ENCODE results near the gene DNAJA4.

DNAJA4 gene

DNA sequence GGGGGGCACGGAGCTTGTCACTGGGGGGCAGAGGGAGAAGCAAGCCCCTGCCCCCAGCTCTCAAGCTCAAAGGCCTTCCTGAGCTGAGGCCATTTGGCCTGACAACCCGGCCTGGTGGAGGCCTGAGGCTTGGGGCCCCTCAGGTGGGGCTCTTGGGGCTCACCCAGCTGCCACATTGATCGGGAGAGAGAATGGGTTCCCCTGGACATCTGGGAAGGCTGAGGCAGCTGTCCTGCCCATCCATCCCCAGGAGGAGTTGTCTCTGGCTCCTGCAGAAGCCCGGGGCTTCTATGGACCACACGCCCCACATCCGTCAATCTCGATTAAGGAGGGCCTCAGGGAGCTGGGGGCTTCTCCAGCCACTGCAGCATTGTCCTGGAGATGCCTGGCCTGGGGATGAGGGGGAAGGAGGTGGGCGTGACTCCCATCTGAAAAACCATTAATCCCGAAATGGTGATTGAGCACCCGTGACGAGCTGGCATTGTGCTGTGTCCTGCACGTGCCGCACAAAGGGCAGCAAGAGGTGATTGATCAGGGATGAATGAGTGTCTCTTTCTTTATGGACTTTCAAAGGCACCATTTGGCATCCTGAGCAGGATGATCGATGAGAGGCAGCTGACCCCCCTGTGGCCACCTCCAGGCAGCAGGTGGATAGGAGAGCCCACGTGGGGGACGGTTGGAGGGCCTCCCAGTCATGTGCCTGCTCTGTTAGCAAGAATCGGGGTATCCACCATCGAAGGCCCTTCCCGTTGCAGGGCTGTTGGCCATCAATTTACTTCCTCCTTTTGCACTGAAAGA is 58.6 kb downstream of the DNAJA4 start (continued):
- no peak for TF ChIP-seq PPARA (CRISPR knock-in tag; IDR thresholded peaks at IDR 0.05; ENCODE audit: borderline replicate concordance)

DNA sequence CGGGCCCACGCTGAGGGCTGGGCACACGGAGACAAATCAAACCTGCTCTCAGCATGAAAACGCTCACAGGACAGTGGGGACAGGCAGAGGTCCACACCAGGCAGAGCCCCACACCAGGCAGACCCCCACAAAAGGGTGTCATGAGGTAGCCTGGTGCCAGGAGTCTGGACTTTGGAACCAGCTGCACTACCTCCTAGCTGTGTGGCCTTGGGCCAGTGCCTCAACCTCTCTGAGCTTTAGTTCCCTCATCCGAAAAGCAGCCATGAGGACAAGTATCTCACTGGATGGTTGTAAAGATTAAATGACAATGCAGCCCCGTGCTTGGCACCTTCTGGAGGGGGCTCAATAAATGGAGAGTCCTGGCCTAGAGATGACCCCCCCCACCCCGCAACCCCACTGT is 59.3 kb downstream of the DNAJA4 start:
- no peak for ATAC-seq
- TF ChIP-seq CSDC2 (CRISPR knock-in tag; IDR thresholded peaks at IDR 0.05): no peak
- no peak for TF ChIP-seq BACH2 (CRISPR knock-in tag; IDR thresholded peaks at IDR 0.05; ENCODE audit: borderline replicate concordance)
- no peak for TF ChIP-seq ZNF8 (CRISPR knock-in tag; IDR thresholded peaks at IDR 0.05)
- no peak for TF ChIP-seq ARNTL (CRISPR knock-in tag; IDR thresholded peaks at IDR 0.05; ENCODE audit: borderline replicate concordance, low read depth)
- no peak for TF ChIP-seq OSR1 (CRISPR knock-in tag; IDR thresholded peaks at IDR 0.05)
- TF ChIP-seq, protein P1, sequence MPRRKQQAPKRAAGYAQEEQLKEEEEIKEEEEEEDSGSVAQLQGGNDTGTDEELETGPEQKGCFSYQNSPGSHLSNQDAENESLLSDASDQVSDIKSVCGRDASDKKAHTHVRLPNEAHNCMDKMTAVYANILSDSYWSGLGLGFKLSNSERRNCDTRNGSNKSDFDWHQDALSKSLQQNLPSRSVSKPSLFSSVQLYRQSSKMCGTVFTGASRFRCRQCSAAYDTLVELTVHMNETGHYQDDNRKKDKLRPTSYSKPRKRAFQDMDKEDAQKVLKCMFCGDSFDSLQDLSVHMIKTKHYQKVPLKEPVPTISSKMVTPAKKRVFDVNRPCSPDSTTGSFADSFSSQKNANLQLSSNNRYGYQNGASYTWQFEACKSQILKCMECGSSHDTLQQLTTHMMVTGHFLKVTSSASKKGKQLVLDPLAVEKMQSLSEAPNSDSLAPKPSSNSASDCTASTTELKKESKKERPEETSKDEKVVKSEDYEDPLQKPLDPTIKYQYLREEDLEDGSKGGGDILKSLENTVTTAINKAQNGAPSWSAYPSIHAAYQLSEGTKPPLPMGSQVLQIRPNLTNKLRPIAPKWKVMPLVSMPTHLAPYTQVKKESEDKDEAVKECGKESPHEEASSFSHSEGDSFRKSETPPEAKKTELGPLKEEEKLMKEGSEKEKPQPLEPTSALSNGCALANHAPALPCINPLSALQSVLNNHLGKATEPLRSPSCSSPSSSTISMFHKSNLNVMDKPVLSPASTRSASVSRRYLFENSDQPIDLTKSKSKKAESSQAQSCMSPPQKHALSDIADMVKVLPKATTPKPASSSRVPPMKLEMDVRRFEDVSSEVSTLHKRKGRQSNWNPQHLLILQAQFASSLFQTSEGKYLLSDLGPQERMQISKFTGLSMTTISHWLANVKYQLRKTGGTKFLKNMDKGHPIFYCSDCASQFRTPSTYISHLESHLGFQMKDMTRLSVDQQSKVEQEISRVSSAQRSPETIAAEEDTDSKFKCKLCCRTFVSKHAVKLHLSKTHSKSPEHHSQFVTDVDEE (CRISPR knock-in tag; IDR thresholded peaks at IDR 0.05): no peak
- no peak for TF ChIP-seq ZNF565 (CRISPR knock-in tag; conservative IDR thresholded peaks at IDR 0.05; ENCODE audit: low read depth)
- TF ChIP-seq ESRRG (CRISPR knock-in tag; IDR thresholded peaks at IDR 0.05): no peak
- no peak for TF ChIP-seq SNAI2 (CRISPR knock-in tag; IDR thresholded peaks at IDR 0.05)
- no peak for TF ChIP-seq ISL1 (CRISPR knock-in tag; IDR thresholded peaks at IDR 0.05)
- TF ChIP-seq GLIS3 (CRISPR knock-in tag; IDR thresholded peaks at IDR 0.05): no peak
- TF ChIP-seq, protein P2, sequence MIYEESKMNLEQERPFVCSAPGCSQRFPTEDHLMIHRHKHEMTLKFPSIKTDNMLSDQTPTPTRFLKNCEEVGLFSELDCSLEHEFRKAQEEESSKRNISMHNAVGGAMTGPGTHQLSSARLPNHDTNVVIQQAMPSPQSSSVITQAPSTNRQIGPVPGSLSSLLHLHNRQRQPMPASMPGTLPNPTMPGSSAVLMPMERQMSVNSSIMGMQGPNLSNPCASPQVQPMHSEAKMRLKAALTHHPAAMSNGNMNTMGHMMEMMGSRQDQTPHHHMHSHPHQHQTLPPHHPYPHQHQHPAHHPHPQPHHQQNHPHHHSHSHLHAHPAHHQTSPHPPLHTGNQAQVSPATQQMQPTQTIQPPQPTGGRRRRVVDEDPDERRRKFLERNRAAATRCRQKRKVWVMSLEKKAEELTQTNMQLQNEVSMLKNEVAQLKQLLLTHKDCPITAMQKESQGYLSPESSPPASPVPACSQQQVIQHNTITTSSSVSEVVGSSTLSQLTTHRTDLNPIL (CRISPR knock-in tag; IDR thresholded peaks at IDR 0.05; ENCODE audit: low read depth): no peak
- TF ChIP-seq, protein P3, sequence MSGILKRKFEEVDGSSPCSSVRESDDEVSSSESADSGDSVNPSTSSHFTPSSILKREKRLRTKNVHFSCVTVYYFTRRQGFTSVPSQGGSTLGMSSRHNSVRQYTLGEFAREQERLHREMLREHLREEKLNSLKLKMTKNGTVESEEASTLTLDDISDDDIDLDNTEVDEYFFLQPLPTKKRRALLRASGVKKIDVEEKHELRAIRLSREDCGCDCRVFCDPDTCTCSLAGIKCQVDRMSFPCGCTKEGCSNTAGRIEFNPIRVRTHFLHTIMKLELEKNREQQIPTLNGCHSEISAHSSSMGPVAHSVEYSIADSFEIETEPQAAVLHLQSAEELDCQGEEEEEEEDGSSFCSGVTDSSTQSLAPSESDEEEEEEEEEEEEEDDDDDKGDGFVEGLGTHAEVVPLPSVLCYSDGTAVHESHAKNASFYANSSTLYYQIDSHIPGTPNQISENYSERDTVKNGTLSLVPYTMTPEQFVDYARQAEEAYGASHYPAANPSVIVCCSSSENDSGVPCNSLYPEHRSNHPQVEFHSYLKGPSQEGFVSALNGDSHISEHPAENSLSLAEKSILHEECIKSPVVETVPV (CRISPR knock-in tag; IDR thresholded peaks at IDR 0.05): no peak
- no peak for TF ChIP-seq ZFP30 (CRISPR knock-in tag; IDR thresholded peaks at IDR 0.05)

DNA sequence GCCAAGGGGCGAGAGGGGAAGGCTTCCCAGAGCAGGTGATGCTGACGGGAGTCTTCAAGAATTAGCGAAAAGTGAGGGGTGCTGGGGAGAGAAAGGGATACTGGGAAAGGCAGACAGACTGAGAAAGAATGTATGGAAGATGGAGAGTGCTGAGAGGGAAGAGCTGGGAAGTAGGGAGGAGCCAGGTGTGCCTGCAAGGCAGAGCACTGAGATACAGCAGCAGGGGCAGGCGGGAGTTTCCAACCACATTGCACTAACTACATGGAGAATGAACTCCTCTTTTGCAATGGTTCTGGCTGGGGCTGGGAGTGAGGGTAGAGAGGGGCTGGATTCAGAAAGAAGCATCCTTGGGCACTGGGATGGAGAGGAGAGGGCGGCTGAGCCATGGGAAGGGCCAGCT is 59.8 kb downstream of the DNAJA4 start:
- TF ChIP-seq, protein P4, sequence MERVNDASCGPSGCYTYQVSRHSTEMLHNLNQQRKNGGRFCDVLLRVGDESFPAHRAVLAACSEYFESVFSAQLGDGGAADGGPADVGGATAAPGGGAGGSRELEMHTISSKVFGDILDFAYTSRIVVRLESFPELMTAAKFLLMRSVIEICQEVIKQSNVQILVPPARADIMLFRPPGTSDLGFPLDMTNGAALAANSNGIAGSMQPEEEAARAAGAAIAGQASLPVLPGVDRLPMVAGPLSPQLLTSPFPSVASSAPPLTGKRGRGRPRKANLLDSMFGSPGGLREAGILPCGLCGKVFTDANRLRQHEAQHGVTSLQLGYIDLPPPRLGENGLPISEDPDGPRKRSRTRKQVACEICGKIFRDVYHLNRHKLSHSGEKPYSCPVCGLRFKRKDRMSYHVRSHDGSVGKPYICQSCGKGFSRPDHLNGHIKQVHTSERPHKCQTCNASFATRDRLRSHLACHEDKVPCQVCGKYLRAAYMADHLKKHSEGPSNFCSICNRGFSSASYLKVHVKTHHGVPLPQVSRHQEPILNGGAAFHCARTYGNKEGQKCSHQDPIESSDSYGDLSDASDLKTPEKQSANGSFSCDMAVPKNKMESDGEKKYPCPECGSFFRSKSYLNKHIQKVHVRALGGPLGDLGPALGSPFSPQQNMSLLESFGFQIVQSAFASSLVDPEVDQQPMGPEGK (CRISPR knock-in tag; IDR thresholded peaks at IDR 0.05; ENCODE audit: borderline replicate concordance): no peak
- no peak for ATAC-seq

DNA sequence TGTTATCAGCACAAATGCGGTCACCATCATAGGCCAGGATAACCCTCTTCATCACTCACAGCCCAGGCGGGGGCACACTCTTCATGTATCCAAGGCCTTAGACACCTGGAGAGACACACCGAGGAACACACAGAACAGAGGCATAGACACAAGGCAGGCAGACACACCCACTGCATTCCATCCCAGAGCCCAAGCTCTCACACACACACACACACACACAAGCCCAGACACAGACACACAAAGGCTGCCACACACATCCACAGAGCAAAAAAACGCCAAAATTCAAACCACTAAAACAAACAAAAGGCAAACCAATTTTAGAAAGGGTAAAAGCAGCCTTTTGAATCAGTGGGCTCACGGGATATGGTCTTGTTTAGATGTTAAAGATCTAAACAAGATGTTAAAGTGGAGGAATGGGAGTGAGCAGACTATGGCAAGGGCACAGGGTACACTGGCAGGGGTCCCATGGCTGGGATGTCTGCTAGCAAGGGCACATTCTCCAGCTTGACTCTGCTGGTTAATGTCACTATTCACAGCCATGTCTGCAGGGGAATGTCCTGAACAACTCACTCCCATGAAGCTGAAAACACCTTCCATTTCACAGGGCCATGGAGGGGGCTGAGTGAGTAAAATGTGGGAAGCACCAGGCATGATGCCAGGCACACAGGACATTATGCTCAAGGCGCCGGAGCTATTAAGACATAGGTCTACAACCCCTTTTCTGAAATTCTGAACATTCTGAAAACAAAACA is 60.9 kb downstream of the DNAJA4 start:
- peak; percentile 31; the same call in 2 of the 3 replicates for ATAC-seq
- TF ChIP-seq CSDC2 (CRISPR knock-in tag; IDR thresholded peaks at IDR 0.05) (no peak), ZNF70 (CRISPR knock-in tag; IDR thresholded peaks at IDR 0.05) (no peak), ZC3H10 (CRISPR knock-in tag; IDR thresholded peaks at IDR 0.05) (no peak), TCF4 (CRISPR knock-in tag; IDR thresholded peaks at IDR 0.05; ENCODE audit: borderline replicate concordance) (no peak), OSR1 (CRISPR knock-in tag; IDR thresholded peaks at IDR 0.05) (no peak), PPARA (CRISPR knock-in tag; IDR thresholded peaks at IDR 0.05; ENCODE audit: borderline replicate concordance) (no peak), GLIS3 (CRISPR knock-in tag; IDR thresholded peaks at IDR 0.05) (no peak), ZNF8 (CRISPR knock-in tag; IDR thresholded peaks at IDR 0.05) (no peak), ZFP30 (CRISPR knock-in tag; IDR thresholded peaks at IDR 0.05) (no peak), ZFP3 (CRISPR knock-in tag; IDR thresholded peaks at IDR 0.05) (no peak), BACH2 (CRISPR knock-in tag; IDR thresholded peaks at IDR 0.05; ENCODE audit: borderline replicate concordance) (no peak), ISL1 (CRISPR knock-in tag; IDR thresholded peaks at IDR 0.05) (no peak)
- TF ChIP-seq, protein P2 (CRISPR knock-in tag; IDR thresholded peaks at IDR 0.05; ENCODE audit: low read depth): no peak
- TF ChIP-seq, protein P4 (CRISPR knock-in tag; IDR thresholded peaks at IDR 0.05; ENCODE audit: borderline replicate concordance): no peak
